ENCODE results near the gene ZNF473.

GRCh38 chr19:50005428-50005827 is 20.4 kb upstream of the ZNF473 start:
- TF ChIP-seq, protein P1, sequence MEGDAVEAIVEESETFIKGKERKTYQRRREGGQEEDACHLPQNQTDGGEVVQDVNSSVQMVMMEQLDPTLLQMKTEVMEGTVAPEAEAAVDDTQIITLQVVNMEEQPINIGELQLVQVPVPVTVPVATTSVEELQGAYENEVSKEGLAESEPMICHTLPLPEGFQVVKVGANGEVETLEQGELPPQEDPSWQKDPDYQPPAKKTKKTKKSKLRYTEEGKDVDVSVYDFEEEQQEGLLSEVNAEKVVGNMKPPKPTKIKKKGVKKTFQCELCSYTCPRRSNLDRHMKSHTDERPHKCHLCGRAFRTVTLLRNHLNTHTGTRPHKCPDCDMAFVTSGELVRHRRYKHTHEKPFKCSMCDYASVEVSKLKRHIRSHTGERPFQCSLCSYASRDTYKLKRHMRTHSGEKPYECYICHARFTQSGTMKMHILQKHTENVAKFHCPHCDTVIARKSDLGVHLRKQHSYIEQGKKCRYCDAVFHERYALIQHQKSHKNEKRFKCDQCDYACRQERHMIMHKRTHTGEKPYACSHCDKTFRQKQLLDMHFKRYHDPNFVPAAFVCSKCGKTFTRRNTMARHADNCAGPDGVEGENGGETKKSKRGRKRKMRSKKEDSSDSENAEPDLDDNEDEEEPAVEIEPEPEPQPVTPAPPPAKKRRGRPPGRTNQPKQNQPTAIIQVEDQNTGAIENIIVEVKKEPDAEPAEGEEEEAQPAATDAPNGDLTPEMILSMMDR (IDR thresholded peaks at IDR 0.05): no peak
- no peak for TF ChIP-seq POLR2AphosphoS5 (IDR thresholded peaks at IDR 0.05)
- TF ChIP-seq POLR2A (IDR thresholded peaks at IDR 0.05): no peak
